NK-92 (cell line): ENCODE measurements around the gene MYB.
"Not testable (repeated sequence)": the region's sequence is repeated elsewhere in the genome, so short reads cannot be mapped to it uniquely, and the experiment has no call there.

Source experiments
- DNase-seq: peaks from one replicate; lab custom pipeline; 2025; ENCODE audit not compliant: unreplicated experiment; lab: John Stamatoyannopoulos, UW

The MYB gene

DNA sequence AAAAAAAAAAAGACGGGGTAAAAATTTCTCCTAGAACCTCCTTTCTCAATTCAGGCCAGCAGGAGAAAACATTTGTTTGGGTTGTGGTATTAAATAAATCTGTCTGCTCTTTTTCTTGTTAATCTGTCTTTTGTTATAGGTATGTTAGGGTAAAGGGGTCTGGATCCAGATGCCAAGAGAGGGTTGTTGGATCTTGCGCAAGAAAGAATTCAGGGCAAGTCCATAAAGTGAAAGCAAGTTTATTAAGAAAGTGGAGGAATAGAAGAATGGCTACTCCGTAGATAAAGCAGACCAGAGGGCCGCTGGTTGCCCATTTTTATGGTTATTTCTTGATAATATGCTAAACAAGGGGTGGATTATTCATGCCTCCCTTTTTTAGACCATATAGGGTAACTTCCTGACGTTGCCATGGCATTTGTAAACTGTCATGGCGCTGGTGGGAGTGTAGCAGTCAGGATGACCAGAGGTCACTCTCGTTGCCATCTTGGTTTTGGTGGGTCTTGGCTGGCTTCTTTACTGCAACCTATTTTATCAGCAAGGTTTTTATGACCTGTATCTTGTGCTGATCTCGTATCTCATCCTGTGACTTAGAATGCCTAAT is 65.4 kb downstream of the MYB start:
- DNase-seq = not testable (repeated sequence)

DNA sequence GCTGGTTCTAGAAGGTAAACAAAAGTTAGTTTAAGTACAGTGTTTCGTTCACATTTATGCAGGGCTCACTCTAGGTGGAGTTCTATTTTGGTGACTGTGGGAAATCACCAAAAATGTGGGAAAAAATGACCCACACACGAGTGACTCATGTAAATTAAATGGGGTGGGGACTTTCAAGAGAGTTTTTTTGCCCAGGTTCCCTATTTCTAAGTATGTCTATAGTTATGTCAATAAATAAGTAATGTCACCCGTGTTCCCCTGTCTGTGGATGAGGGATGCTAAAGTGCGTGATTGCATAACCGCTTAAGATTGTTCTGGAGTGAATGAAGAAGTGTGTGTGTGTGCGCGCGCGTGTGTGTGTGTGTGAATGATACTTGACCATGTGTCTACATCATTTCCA is 69.1 kb downstream of the MYB start:
- no peak for DNase-seq

DNA sequence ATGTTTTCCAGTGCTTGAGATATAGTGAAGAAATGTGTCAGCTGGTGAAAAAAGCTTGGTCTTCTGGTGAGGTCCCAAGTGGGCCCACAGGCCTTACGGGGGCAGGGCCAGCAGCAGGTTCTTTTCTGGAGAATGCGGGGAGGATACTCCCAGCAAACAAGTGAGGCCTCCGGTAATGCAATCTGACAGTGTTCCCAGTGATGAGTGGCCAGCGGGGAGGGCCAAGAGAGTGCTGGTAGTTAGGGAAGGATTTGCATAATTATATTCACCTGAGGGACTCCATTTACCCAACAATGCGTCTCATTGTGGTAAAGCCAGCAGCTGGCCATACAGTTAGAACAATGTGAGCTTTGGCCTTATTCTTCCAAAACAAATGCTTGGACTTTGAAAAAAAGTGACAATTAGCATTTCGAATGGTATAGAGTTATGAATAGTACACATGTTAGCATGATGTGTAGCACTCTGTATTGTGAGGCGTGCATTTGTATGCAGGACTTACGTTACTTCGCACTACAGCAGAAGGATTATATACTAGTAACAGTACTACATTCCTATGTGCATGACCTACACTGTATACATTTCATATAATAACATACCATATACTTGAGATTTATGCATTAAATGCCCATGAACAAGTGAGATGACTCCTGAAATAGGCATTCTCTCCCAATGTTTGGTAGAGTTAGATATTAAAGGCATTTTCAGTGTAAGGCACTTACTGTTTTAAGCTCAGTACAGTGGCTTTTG is 69.8 kb downstream of the MYB start:
- no peak for DNase-seq

DNA sequence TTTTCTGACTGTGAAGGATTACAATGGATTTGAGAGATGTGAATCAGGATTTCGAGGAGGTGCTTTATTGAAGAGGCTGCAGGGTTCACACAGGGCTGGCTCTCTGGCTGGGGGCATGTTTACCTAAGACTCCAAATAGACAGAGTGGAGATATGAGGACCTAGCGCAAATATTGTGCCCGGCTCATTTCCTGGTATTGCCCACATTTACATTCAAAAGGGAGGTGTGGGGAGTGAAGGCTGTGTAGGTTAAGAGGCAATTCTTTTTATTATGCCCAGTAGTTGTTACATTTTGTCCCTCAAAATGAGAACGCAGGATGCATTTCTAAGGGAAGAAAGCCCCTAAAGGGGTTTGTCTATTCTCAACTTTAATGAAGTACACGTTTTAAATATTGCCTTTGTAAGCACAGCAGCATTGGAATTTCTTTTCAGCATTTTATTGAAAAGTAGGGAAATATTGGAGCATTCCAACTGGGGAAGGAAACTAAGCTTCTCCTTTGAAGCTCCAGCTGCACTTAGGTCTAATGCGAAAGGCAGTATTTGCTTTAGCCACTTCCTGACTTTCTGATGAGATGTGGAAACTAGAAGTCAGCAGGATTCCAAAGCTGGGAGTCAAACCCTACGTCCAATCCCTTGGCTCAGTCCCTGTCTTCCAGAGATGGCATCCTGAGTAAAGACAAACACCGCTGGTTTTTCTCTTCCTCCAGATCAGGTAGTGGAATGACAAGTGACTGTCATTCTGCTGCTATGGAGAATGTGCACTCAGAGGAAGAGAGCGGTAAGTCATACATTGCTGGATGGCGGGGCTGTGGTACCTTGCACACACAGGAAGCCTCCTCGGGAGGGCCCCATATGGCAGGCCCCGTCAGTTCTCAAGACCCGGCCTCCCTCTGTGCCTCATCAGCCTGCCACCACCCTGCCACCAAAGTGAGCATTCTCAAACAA is 70.7 kb downstream of the MYB start:
- no peak for DNase-seq

DNA sequence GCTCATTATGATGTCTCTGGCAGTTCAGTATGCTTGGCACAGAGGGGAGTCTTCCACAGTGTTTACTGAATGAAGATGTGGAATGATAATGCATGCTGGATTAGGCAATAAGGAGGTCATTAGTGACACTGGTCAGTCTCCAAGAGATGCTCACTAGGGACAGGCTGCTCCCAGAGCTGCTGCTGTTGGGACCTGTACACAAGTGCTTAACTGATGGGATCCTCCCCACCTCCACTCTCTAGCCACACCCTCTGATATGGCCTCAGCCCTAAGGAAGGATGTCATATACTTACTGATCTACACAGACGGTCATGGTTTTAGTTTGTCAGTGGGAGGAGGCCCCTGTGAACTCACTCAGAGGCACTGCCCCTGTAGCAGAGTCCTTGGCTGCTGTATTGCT is 73.4 kb downstream of the MYB start:
- DNase-seq = no peak

DNA sequence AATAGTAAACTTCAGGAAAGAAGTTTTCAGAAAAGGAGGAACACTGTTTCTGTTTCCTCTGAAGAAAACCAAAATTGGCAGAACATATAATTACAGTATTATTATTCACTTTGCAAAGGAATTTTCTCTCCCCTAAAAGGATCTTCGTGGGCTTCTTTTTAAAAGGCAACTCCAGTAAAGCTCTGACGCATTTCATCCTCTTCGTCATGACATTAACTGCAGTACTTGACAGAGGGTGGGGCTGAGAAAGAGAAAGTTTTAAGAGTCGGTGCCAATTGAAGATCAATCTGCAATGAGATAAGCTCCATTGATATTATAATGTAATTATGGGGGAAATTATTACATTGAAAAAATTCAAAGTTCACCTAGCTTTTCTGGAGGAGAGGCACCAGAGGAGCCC is 75.8 kb downstream of the MYB start:
- no peak for DNase-seq

DNA sequence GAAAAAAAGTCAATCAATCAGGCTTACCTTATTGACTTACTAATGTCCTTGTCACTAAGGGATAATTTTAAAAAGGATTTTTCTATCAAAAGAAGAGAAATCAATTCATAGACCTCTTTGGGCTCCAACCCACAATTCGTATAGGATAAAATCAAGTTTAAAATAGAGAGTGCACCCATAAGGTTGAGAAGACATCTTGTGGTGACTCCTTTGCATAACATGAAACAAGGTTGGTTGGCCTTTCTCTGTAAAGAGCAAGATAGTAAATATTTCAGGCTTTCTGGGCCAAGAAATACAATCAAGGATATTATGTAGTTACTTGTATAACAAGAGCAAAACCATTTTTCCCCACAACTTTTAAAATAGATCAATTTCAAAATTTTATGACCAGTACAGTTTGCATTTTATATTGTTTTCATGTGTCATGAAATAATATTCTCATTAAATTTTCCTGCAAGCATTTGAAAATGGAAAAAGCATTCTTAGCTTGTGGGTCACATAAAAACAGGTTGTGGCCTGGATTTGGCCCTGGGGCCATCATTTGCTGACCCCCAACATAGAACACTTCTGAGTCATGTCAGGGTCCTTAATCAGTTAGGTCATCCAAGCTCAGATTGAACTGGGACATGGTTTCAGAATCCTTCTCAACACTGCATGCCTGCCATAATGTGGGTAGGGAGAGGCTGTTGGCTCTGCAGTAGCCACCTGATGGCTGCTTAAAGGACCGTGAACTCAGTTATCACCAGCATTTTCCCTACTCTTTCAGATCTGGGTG is 76.7 kb downstream of the MYB start:
- no peak for DNase-seq

DNA sequence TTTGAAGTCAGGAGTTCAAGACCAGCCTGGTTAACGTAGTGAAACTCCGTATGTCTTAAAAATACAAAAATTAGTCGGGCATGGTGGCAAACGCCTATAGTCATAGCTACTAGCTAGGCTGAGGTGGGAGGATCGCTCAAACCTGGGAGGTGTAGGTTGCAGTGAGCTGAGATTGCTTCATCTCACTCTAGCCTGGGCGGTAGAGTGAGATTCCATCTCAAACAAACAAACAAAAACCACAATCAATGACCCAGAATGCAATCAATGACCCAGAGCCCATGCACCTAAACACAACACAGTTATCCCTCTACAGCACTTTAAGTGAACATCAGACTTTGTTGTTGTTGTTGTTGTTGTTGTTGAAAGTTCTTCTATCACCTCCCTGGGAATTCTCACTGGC is 77.9 kb downstream of the MYB start:
- DNase-seq = no peak

DNA sequence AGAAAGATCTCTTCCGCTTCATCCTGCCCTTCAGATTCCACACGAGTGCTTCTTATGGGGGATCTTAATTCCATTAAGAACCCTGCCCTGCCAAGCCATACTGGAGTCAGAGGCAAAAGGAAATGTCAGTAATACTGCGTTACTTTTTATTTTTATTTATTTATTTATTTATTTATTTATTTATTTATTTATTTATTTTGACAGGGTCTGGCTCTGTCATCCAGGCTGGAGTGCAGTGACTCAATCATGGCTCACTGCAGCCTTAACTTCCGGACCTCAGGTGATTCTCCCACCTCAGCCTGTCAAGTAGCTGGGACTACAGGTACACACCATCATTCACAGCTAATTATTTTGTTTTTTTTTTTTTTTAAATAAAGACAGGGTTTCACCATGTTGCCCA is 79.5 kb downstream of the MYB start:
- no peak for DNase-seq

DNA sequence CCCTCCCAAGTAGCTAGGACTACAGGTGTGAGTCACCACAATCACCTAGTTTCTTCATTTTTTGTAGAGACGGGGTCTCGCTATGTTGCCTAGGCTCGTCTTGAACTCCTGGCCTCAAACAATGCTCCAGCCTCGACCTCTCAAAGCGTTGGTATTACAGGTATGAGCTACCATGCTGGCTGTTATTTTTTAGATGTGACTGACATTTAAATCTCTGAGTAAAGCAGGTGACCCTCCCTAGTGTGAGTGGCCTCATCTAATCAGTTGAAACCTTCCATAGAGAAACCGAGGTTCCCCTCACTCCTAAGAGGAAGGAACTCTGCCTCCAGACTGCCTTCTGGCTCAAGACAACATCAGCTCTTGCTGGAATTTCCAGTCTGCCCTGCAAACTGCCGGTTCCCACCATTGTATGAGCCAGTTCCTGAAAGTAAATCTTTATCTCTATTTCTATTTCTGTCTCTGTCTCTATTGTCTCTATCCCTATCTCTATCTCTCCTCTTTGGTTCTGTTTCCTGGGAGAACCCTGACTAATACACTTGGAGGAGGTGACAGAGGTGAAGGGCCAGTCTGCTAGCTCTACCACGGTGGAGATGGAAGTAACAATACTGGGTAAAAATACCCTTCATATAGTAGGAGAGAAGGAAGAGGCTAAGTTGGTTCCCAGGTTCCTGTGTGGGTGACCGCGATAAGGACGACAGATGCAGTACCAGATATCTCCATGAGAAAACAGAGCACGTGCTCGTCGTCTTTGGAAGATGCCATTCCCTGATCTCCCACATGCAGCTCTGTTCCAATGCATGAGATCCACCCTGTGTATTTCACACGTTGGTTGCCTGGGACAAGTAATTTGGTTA is 81.0 kb downstream of the MYB start:
- DNase-seq = no peak

DNA sequence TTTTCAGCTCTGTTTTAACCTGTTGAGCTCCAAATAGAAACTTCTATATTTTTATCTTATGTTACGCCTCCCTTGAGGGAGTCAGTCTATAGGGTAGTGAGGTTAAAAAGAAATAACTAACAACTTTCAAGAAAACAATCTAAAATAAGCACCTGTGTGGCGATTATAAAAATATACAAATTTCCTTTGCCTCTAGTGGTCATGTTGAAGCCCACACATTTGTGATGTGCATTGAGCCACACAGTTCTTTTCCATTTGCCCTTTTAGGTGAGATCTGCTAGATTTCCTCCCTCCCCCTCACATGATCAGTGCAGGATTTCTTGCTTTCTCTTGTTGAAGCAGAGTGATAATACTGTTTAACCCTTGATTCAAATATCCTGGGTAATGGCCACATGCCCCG is 84.2 kb downstream of the MYB start:
- DNase-seq = no peak

DNA sequence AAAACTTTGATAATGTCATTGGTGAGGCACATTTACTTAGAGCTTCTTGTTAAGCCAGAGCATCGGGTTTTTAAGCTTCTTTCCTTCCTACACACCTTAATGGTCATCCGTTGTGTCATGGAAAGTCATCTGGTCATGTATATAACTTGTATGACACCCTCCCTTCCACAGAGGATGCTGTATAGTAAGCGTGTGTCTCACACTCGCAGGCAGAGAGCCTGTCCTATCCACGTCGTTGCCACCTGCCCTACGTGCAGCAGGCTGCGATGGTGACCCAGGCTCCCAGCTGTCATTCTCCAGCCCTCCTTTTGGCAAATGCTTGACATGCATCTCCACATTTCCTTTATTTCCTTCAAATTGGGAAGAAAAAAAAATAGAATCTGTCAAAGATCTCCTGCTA is 85.6 kb downstream of the MYB start:
- DNase-seq = no peak

DNA sequence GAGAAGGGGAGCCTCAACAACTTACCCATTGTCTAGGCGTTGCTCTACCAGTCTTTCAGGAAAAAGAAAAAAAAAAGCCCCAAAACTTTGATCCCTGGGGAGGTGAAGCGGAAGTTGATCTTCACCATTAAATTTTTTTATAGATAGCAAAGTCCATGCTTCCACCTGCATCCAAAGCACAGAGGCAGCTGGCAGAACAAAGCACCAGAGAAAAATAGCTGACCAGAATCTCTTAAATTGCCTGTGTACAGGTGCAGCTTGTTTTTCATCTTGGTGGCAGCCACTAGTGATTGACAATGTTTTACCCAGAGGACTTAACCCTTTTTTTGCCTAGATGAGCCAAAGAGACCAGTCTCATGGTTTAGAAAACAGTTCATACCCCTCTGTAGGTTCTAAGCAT is 86.0 kb downstream of the MYB start:
- DNase-seq = no peak

DNA sequence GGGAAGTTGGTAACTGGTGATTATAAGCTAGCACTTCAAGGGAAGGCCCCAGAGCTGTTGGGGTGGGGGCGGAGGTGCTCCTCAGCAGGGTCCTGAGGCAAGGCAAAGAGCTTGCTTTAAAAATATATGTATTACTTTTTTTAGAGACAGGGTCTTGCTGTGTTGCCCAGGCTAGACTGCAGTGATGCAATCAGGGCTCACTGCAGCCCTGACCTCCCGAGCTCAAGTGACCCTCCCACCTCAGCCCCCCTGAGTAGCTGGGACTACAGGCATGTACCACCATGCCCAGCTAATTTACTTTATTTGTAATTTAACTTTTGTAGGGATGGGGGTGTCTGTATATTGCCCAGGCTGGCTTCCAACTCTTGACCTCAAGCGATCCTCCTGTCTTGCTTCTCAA is 87.2 kb downstream of the MYB start:
- DNase-seq = no peak

DNA sequence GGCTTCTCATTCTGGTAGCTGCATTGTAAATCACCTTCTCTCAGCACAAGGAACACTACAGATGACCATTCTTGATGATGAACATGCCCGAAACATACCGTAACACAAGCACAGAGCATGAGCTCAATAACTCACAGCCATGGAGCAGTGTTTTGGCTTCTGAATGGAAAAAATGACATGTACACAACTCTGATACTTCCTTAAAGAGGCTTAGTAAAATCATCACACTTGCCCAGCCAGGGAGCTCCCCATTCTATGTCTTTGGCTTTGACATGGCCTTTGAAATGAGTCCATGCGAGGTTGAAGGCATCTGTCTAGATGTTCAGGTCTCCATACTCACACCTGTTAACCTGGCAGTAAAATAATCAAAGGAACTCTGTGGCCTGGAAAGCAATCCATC is 87.6 kb downstream of the MYB start:
- no peak for DNase-seq
